Prostate gland (tissue), 2 donors: ENCODE measurements around the gene CEBPB. TPM values are rescaled to one million over a fixed set of nuclear protein-coding genes. Genes with fewer than 3 reads are reported as not detected.

Source experiments
- DNase-seq: peaks from one replicate; pipeline ENCODE4 v3.0.0-alpha.2; 2019; ENCODE audit warnings: low spot score
- H3K27ac ChIP-seq, 2 donors: fragments of 200-600 bp; sonication (generic); 2 replicates each; pipeline ENCODE4 v1.5.1; 2017 to 2019
- H3K27me3 ChIP-seq: fragments of 200-600 bp; sonication (generic); replicated peaks from 2 replicates; pipeline ENCODE4 v1.5.1; 2019; ENCODE audit not compliant: insufficient read depth
- H3K36me3 ChIP-seq, 2 donors: fragments of 200-600 bp; sonication (generic); 1 replicate in 1 of 2; 2 replicates in 1 of 2; pipeline versions ENCODE4 v1.5.1 to v1.8.1; 2017 to 2019
- H3K4me1 ChIP-seq: fragments of 200-600 bp; sonication (generic); replicated peaks from 2 replicates; pipeline ENCODE4 v1.5.1; 2019
- H3K4me3 ChIP-seq, 2 donors: fragments of 200-600 bp; sonication (generic); 2 replicates each; pipeline ENCODE4 v1.5.1; 2017 to 2019
- H3K9me3 ChIP-seq: fragments of 200-600 bp; sonication (generic); 2 replicates; pipeline ENCODE4 v1.5.1; 2017
- CTCF ChIP-seq, 4 experiments: fragments of 200-600 bp in 2 of 4; fragments of 450-650 bp in 2 of 4; sonication (generic) in 2 of 4; IDR thresholded peaks; 1 replicate in 3 of 4; 2 replicates in 1 of 4; pipeline ENCODE4 v1.5.1; 2016 to 2019; ENCODE audit warnings: antibody characterized with exemption in 4 of 4, mild to moderate bottlenecking in 2 of 4, moderate library complexity in 2 of 4
- POLR2A ChIP-seq: fragments of 450-650 bp; IDR thresholded peaks from one replicate; pipeline ENCODE4 v1.6.1; 2016; ENCODE audit warnings: antibody characterized with exemption, mild to moderate bottlenecking
- POLR2AphosphoS5 ChIP-seq: sonication (generic); formaldehyde crosslinking; IDR thresholded peaks from one replicate; pipeline ENCODE4 v1.6.1; 2017; ENCODE audit warnings: antibody characterized with exemption
- WGBS: methylation state at CpG from one replicate; pipeline ENCODE4 v1.1.5; 2018; 5-methylcytosine and 5-hydroxymethylcytosine counted together
- intact Hi-C: fragments of 100-400 bp; cut with DNase I; formaldehyde crosslinking; loops from one replicate; pipeline ENCODE4 v1.14.2; 2022
- total RNA-seq, 2 donors: library from RNA; depleted of rRNA; stranded (reverse); fragments of >200 nt; gene quantifications; one replicate each; pipeline ENCODE4 v1.1.0, GENCODE V29; 2016

CEBPB gene
- total RNA-seq, 2 donors from 2014 or later = 72.8 to 77.2 TPM

GRCh38 chr20:50238081-50238800 is 47.6 kb downstream of the CEBPB start:
- no peak overlapping the region for H3K27ac ChIP-seq
- no peaks in the 10 kb centered on the region for H3K9me3 ChIP-seq
- H3K36me3 ChIP-seq = no peaks in the 10 kb centered on the region
- no peak overlapping the region for H3K4me3 ChIP-seq
- no peaks in the 10 kb centered on the region for H3K27me3 ChIP-seq
- TF ChIP-seq CTCF (IDR thresholded peaks at IDR 0.05) (no peak), POLR2A (no peak), POLR2AphosphoS5 (no peak)
- H3K4me1 ChIP-seq = no peaks in the 10 kb centered on the region
- WGBS = 86% methylated on average over 19 of the region's 19 CpGs
- DNase-seq = no peak
- intact Hi-C loops = no loop called here

GRCh38 chr20:50240092-50240491 is 49.5 kb downstream of the CEBPB start:
- no peak for DNase-seq
- no peak for TF ChIP-seq POLR2AphosphoS5
- no peak for TF ChIP-seq POLR2A
- TF ChIP-seq CTCF (IDR thresholded peaks at IDR 0.05) = no peak
- 57% methylated on average over 9 of the region's 9 CpGs for WGBS

DNA sequence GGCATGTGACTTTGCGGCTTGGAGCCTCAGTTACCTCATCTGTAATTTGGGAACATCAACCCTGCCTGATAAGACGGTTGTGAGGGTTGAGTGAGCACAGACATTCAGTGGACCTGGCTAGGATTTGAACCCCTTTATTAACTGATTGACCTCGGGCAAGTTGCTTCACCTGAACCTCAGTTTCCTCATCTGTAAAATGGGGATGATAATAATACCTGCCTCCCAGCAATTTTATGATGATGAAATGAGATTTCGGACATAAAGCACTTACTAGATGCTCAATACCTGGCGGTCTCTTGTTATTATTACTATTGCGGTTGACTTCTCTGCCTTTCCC is 51.5 kb downstream of the CEBPB start:
- no peaks in the 10 kb centered on the region for H3K36me3 ChIP-seq
- 95% methylated on average over 6 of the region's 6 CpGs for WGBS
- no peak overlapping the region for H3K4me3 ChIP-seq
- no peaks in the 10 kb centered on the region for H3K9me3 ChIP-seq
- intact Hi-C loops = no loop called here
- no peak for DNase-seq
- TF ChIP-seq CTCF (IDR thresholded peaks at IDR 0.05) (no peak), POLR2AphosphoS5 (no peak), POLR2A (no peak)
- H3K27ac ChIP-seq = no peak overlapping the region
- no peaks in the 10 kb centered on the region for H3K27me3 ChIP-seq
- peaks cover 9% of the 10 kb centered on the region for H3K4me1 ChIP-seq

More at GRCh38 chr20:50240092-50240491, 49.5 kb downstream of the CEBPB start:
- no peaks in the 10 kb centered on the region for H3K4me1 ChIP-seq
- H3K4me3 ChIP-seq = no peak overlapping the region
- no peaks in the 10 kb centered on the region for H3K9me3 ChIP-seq
- H3K27ac ChIP-seq = no peak overlapping the region
- H3K27me3 ChIP-seq = no peaks in the 10 kb centered on the region
- intact Hi-C loops = no loop called here
- H3K36me3 ChIP-seq = no peaks in the 10 kb centered on the region

Other genes starting within 250 kb of the CEBPB start
- 1 to 10 TPM; 1.0 to 7.4 TPM for gene SNAI1, start 207.8 kb upstream of the CEBPB start, total RNA-seq
- 10 to 100 TPM; 47.1 to 64.7 TPM for gene UBE2V1, start 77.7 kb upstream of the CEBPB start, total RNA-seq
- 10 to 100 TPM; 34.5 to 54.8 TPM for gene PEDS1, start 37.1 kb upstream of the CEBPB start, total RNA-seq